Transverse colon (tissue), 4 donors: ENCODE measurements around the gene RCCD1.

Experiments used
- CTCF ChIP-seq, 5 experiments: fragments of 200-600 bp in 3 of 5; fragments of 450-650 bp in 2 of 5; sonication (generic) in 3 of 5; IDR thresholded peaks; 1 replicate in 2 of 5; 2 replicates in 3 of 5; pipeline ENCODE4 v1.5.1; 2016 to 2017; ENCODE audit warnings: antibody characterized with exemption in 5 of 5, inconsistent platforms in 3 of 5, mild to moderate bottlenecking in 2 of 5, moderate library complexity in 1 of 5
- EP300 ChIP-seq: sonication (generic); formaldehyde crosslinking; IDR thresholded peaks from one replicate; pipeline ENCODE4 v1.6.1; 2017; ENCODE audit warnings: antibody characterized with exemption, low read depth
- POLR2A ChIP-seq: fragments of 450-650 bp; IDR thresholded peaks from one replicate; pipeline ENCODE4 v1.6.1; 2016; ENCODE audit warnings: antibody characterized with exemption, mild to moderate bottlenecking, moderate library complexity
- POLR2AphosphoS5 ChIP-seq, 3 donors: sonication (generic); formaldehyde crosslinking; IDR thresholded peaks; one replicate each; pipeline ENCODE4 v1.6.1; 2016; ENCODE audit warnings: antibody characterized with exemption in 3 of 3

GRCh38 chr15:90906181-90906849, 48.4 kb upstream of the RCCD1 start:
- TF ChIP-seq CTCF (IDR thresholded peaks at IDR 0.05) (no peak), POLR2A (no peak), POLR2AphosphoS5 (IDR thresholded peaks at IDR 0.05) (no peak), EP300 (no peak)
